K562 (cell line): ENCODE results near the gene FREM1. TPM values are rescaled to one million over a fixed set of nuclear protein-coding genes. Genes with fewer than 3 reads are reported as not detected.
A peak's percentile ranks its signal among the peaks of the same experiment; 100 is the strongest.

ENCODE experiments used
- ATAC-seq: fragments of 200-7000 bp; cut with Tn5 transposase; 3 replicates; pipeline ENCODE4 v1.9.1; 2020; ENCODE audit warnings: moderate library complexity
- BruUV-seq: library from RNA; stranded (reverse); fragments of 400-500 nt; replicated peaks from 2 replicates; lab custom pipeline; 2021; lab: Mats Ljungman, UMichigan
- CTCF ChIA-PET: fragments of 300-600 bp; formaldehyde crosslinking; extraction: SDS; loops from one replicate; lab custom pipeline; 2021; ENCODE audit warnings: low intra/inter-chr PET ratio; lab: Yijun Ruan, JAX
- POLR2A ChIA-PET: fragments of 300-600, 350-650 bp; sonication (Branson Sonifier 250); formaldehyde crosslinking; extraction: SDS; loops from one replicate; lab custom pipeline; 2021; ENCODE audit warnings: antibody characterized with exemption, inconsistent platforms; lab: Yijun Ruan, JAX
- DNase-seq, 4 experiments: peaks; one replicate each; pipeline versions ENCODE4 v3.0.0 to v3.0.0-alpha.2; 2011 to 2018; ENCODE audit warnings: low spot score in 3 of 4, mixed read lengths in 3 of 4; ENCODE audit errors: extremely low read depth in 1 of 4
- FAIRE-seq: peaks from 2 replicates; lab custom pipeline; 2011; peaks lifted over from hg19 to GRCh38; lab: Jason Lieb, UNC
- H2AFZ ChIP-seq: 2 replicates; pipeline ENCODE4 v1.6.0; 2011; ENCODE audit warnings: low read depth, low read length, control low read depth, inconsistent platforms
- H3K27ac ChIP-seq: fragments of 200-600 bp; 3 replicates; pipeline ENCODE4 v1.8.0; 2011; ENCODE audit warnings: low read depth, mild to moderate bottlenecking, control low read depth, inconsistent platforms, low read length, moderate library complexity, mixed read lengths; ENCODE audit errors: extremely low read depth
- H3K27me3 ChIP-seq, 2 experiments: fragments of 300-600 bp in 1 of 2; 2 replicates in 1 of 2; 3 replicates in 1 of 2; pipeline versions ENCODE4 v1.6.0 to v1.8.0; 2011; ENCODE audit warnings: inconsistent platforms in 2 of 2, low read length in 2 of 2, mild to moderate bottlenecking in 1 of 2, mixed read lengths in 1 of 2, moderate library complexity in 1 of 2; ENCODE audit not compliant: control insufficient read depth in 2 of 2, insufficient read depth in 2 of 2
- H3K36me3 ChIP-seq: fragments of 300-600 bp; 3 replicates; pipeline ENCODE4 v1.8.0; 2011; ENCODE audit warnings: mild to moderate bottlenecking, low read length, inconsistent platforms; ENCODE audit not compliant: control insufficient read depth, insufficient read depth
- H3K4me1 ChIP-seq, 2 experiments: fragments of 200-600 bp in 1 of 2; replicated peaks in 1 of 2; 2 replicates in 1 of 2; 3 replicates in 1 of 2; pipeline versions ENCODE4 v1.5.1 to v1.8.0; 2011; ENCODE audit warnings: inconsistent platforms in 2 of 2, low read length in 2 of 2, mild to moderate bottlenecking in 1 of 2, mixed read lengths in 1 of 2, moderate library complexity in 1 of 2; ENCODE audit not compliant: control insufficient read depth in 2 of 2, insufficient read depth in 2 of 2
- H3K4me2 ChIP-seq: 2 replicates; pipeline ENCODE4 v1.6.1; 2011; ENCODE audit warnings: low read length, control low read depth, inconsistent platforms, mixed read lengths; ENCODE audit not compliant: insufficient read depth
- H3K4me3 ChIP-seq: fragments of 200-600 bp; sonication (generic), shearing (Covaris generic); 2 replicates; pipeline ENCODE4 v1.5.1; 2016; ENCODE audit warnings: control low read depth, inconsistent platforms
- H3K79me2 ChIP-seq: fragments of 200-600 bp; 3 replicates; pipeline ENCODE4 v1.8.0; 2011; ENCODE audit warnings: low read length, inconsistent platforms; ENCODE audit not compliant: control insufficient read depth, insufficient read depth
- H3K9ac ChIP-seq, 2 experiments: 2 replicates each; pipeline versions ENCODE4 v1.6.0 to v1.6.1; 2011; ENCODE audit warnings: low read depth in 2 of 2, low read length in 2 of 2, control low read depth in 1 of 2, inconsistent platforms in 1 of 2, mild to moderate bottlenecking in 1 of 2, mixed read lengths in 1 of 2; ENCODE audit not compliant: insufficient read depth in 1 of 2
- H3K9me1 ChIP-seq: one replicate; pipeline ENCODE4 v1.6.0; 2011; ENCODE audit warnings: inconsistent platforms, mild to moderate bottlenecking, low read length, moderate library complexity; ENCODE audit not compliant: control insufficient read depth, insufficient read depth
- H3K9me3 ChIP-seq: replicated peaks from 2 replicates; pipeline ENCODE4 v1.5.1; 2011; ENCODE audit warnings: low read depth, low read length, inconsistent platforms; ENCODE audit not compliant: control insufficient read depth, insufficient read depth
- H4K20me1 ChIP-seq: replicated peaks from 2 replicates; pipeline ENCODE4 v1.6.1; 2011; ENCODE audit warnings: low read length, inconsistent platforms, mixed read lengths; ENCODE audit not compliant: control insufficient read depth, insufficient read depth
- DDX20 ChIP-seq: fragments of 450-650 bp; IDR thresholded peaks from 2 replicates; pipeline ENCODE4 v1.6.1; 2016; ENCODE audit warnings: missing genetic modification characterization, low read depth, mild to moderate bottlenecking, missing compliant biosample characterization, moderate library complexity
- LCOR ChIP-seq: sonication (generic); formaldehyde crosslinking; IDR thresholded peaks from 2 replicates; pipeline ENCODE4 v1.8.0; 2022; ENCODE audit warnings: mild to moderate bottlenecking, missing genetic modification reagents
- NCOA1 ChIP-seq: fragments of 450-650 bp; IDR thresholded peaks from 2 replicates; pipeline ENCODE4 v1.6.1; 2016; ENCODE audit warnings: low read depth
- NFATC3 ChIP-seq: fragments of 450-650 bp; IDR thresholded peaks from 2 replicates; pipeline ENCODE4 v1.6.1; 2017; ENCODE audit warnings: mild to moderate bottlenecking
- RBFOX2 ChIP-seq: fragments of 200-400 bp; formaldehyde crosslinking; IDR thresholded peaks from 2 replicates; pipeline ENCODE4 v1.6.1; 2017; ENCODE audit warnings: low read depth, mild to moderate bottlenecking, low read length, moderate library complexity
- SMARCA4 ChIP-seq: fragments of 450-650 bp; IDR thresholded peaks from 2 replicates; pipeline ENCODE4 v1.6.1; 2016
- XRCC4 ChIP-seq: IDR thresholded peaks from one replicate; pipeline ENCODE4 v1.6.1; 2011; ENCODE audit not compliant: insufficient read depth, insufficient read length; ENCODE audit errors: extremely low read depth
- ZNF239 ChIP-seq: fragments of 250-450 bp; sonication (Bioruptor Pico); IDR thresholded peaks from 2 replicates; pipeline ENCODE4 v1.4.0; 2020; ENCODE audit warnings: mild to moderate bottlenecking
- ZNF263 ChIP-seq: sonication (generic); formaldehyde crosslinking; IDR thresholded peaks from 2 replicates; pipeline ENCODE4 v1.8.0; 2022; ENCODE audit warnings: mild to moderate bottlenecking, missing genetic modification reagents, borderline replicate concordance
- ZNF511 ChIP-seq: sonication (generic); formaldehyde crosslinking; IDR thresholded peaks from 2 replicates; pipeline ENCODE4 v1.8.0; 2022; ENCODE audit warnings: mild to moderate bottlenecking, missing genetic modification reagents
- ZNF551 ChIP-seq: fragments of 250-450 bp; sonication (Bioruptor Pico); IDR thresholded peaks from 2 replicates; pipeline ENCODE4 v1.5.0; 2021; ENCODE audit warnings: mild to moderate bottlenecking, moderate library complexity
- WGBS: fragments of 100-300 bp; shearing (Covaris generic); methylation state at CpG from one replicate; pipeline ENCODE4 v1.1.6; 2016; ENCODE audit warnings: low coverage, mixed read lengths; ENCODE audit not compliant: insufficient coverage; ENCODE audit errors: missing lambda C conversion rate; 5-methylcytosine and 5-hydroxymethylcytosine counted together
- in situ Hi-C: fragments of 300-500 bp; cut with MboI; formaldehyde crosslinking; loops from 4 replicates; pipeline ENCODE4 v1.15.0; 2018; ENCODE audit warnings: inconsistent platforms, mixed read lengths
- intact Hi-C: fragments of 100-400 bp; cut with micrococcal nuclease; formaldehyde crosslinking; loops from 2 replicates; pipeline ENCODE4 v1.14.2; 2022
- polyA plus RNA-seq, 8 experiments: library from polyadenylated mRNA; depleted of rRNA in 4 of 8; stranded (reverse) in 5 of 8; unstranded in 3 of 8; fragments of >200 nt; fragmentation: Nextera tagmentation in 2 of 8; fragmentation: Illumina TruSeq in 1 of 8; extraction: Ambion mirVana in 2 of 8; extraction: Trizol in 1 of 8; gene quantifications; 2 replicates each; pipeline versions ENCODE4 v1.2.1 to v1.2.3, GENCODE V29; 2011 to 2014; ENCODE audit warnings: inconsistent platforms in 1 of 8, missing spikeins in 1 of 8
- total RNA-seq, 7 experiments: library from RNA; depleted of rRNA in 6 of 7; stranded (reverse); fragments of >200 nt in 6 of 7; fragmentation: Illumina TruSeq in 2 of 7; extraction: Trizol in 2 of 7; gene quantifications; 2 replicates each; pipeline versions ENCODE4 v1.2.1 to v1.2.3, GENCODE V29; 2011 to 2021; ENCODE audit warnings: low replicate concordance in 1 of 7

The FREM1 gene
- total and polyA plus RNA-seq, 9 of the 15 experiments (the other 6 are each of a cell fraction or from before 2014, with no cell fraction given), result 0.03 to 0.24 (median 0.13) TPM; not detected in 2

DNA sequence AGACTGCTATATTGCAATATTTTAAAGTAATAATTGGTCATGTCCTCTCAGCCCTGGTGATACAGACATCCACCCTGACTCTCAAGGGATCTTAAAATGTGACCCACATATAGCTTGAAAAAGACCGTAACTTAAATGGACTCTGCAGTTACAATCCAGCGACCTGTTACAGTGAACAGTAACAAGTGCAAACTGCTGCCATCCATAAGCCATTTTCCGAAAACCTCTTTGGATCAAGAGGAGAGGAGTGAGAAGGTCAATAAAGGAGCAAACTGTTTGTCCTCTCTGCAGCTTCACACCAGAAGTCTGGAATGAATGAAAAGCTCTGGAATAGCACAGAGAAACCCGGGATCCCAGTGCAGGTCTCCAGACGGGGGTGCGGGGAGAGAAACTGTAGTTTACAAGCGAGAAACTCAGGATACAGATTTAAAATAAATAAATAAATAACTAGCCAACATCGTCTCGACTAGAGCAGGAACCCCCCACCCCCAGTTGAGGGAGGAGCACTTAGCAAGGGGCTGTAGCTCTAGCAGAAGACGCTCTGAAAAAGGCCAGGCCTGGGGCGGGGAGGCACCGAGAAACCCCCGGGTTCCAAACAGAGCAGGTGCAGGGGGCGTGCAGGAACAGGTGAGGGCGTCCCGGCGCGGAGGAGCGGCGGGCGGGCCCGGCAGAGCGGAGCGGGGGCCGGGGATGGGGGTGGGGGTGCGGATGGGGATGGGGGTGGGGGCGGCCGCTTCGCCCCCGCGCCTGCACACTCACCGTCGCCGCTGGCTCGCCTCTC, 217.6 kb downstream of the FREM1 start:
- Histone ChIP-seq H3K9me3 (no peaks in the 10 kb centered on the region), H3K27me3 (no peaks in the 10 kb centered on the region), H4K20me1 (no peaks in the 10 kb centered on the region), H3K9me1 (no peaks in the 10 kb centered on the region), H3K4me3 (peak overlapping the region; percentile 40), H3K27ac (no peak overlapping the region), H3K36me3 (no peaks in the 10 kb centered on the region), H3K4me2 (peak overlapping the region; percentile 43), H3K4me1 (peaks cover 0 to 4% of the 10 kb centered on the region in 2 experiments; a peak in 1 of 5 replicates), H3K79me2 (no peaks in the 10 kb centered on the region), H3K9ac (peak overlapping the region in 1 of 2 experiments; percentile 77; a peak in 2 of 4 replicates), H2AFZ (peak overlapping the region; percentile 79; the same call in 1 of the 2 replicates)
- ChIA-PET CTCF (no interaction called here), POLR2A (no interaction called here)
- peak; percentile 69 for ATAC-seq
- in situ Hi-C loops, result no loop called here
- WGBS, result 6% methylated on average over 10 of the region's 35 CpGs
- BruUV-seq, result no TSS peak
- intact Hi-C loops, result no loop called here
- DNase-seq, result peak in 1 of 4 experiments; percentile 17
- FAIRE-seq, result no peak
- no peak for TF ChIP-seq LCOR (CRISPR knock-in tag)
- TF ChIP-seq NCOA1, result no peak
- TF ChIP-seq ZNF511 (CRISPR knock-in tag), result no peak
- TF ChIP-seq SMARCA4, result no peak
- no peak for TF ChIP-seq NFATC3
- TF ChIP-seq ZNF239 (CRISPR knock-in tag), result no peak
- TF ChIP-seq RBFOX2, result no peak
- no peak for TF ChIP-seq XRCC4
- TF ChIP-seq DDX20 (tag), result no peak
- TF ChIP-seq ZNF551 (CRISPR knock-in tag), result no peak
- no peak for TF ChIP-seq ZNF263
- TF ChIP-seq, all 486 proteins: peak for 0
